ENCODE measurements around the gene BTBD8. TPM values are rescaled to one million over a fixed set of nuclear protein-coding genes. Genes with fewer than 3 reads are reported as not detected.
A peak's percentile ranks its signal among the peaks of the same experiment; 100 is the strongest.

BTBD8 gene
- total and polyA plus RNA-seq, 2 experiments from 2014 or later: 2.9 to 4.1 TPM

GRCh38 chr1:92040971-92041370 lies 39.2 kb upstream of the BTBD8 start (continued):
- TF ChIP-seq CTCF (conservative IDR thresholded peaks at IDR 0.05; ENCODE audit: low read depth in 2 of 2) (no peak), JUNB (IDR thresholded peaks at IDR 0.05; ENCODE audit: unreplicated experiment) (no peak), EZH2 (IDR thresholded peaks at IDR 0.05; ENCODE audit: low read depth, unreplicated experiment) (no peak), CREB1 (CRISPR knock-in tag; IDR thresholded peaks at IDR 0.05; ENCODE audit: low read depth) (no peak)

- Histone ChIP-seq H3K27me3 (ENCODE audit: insufficient read depth) (no peaks in the 10 kb centered on the region), H2AFZ (no peak overlapping the region), H3K4me2 (no peak overlapping the region), H3K27ac (ENCODE audit: low read depth) (no peak overlapping the region), H3K4me1 (ENCODE audit: insufficient read depth) (no peaks in the 10 kb centered on the region), H3K4me3 (no peak overlapping the region), H3K9me2 (ENCODE audit: insufficient read depth) (no peaks in the 10 kb centered on the region), H3K36me3 (ENCODE audit: insufficient read depth) (no peaks in the 10 kb centered on the region), H3K79me2 (replicated peaks; ENCODE audit: insufficient read depth) (no peaks in the 10 kb centered on the region), H4K20me1 (replicated peaks; ENCODE audit: insufficient read depth) (no peaks in the 10 kb centered on the region), H3F3A (replicated peaks; ENCODE audit: low read depth) (no peaks in the 10 kb centered on the region)
- Mint-ChIP-seq H3K4me3 (no peak overlapping the region), H3K9me3 (no peaks in the 10 kb centered on the region), H3K27me3 (ENCODE audit: insufficient read depth, low read depth, poor library complexity) (peaks cover 1% of the 10 kb centered on the region), H3K4me1 (no peaks in the 10 kb centered on the region), H3K36me3 (ENCODE audit: low read depth) (no peaks in the 10 kb centered on the region), H3K27ac (no peak overlapping the region)
- ATAC-seq (peak; percentile 70), DNase-seq (ENCODE audit: low spot score) (peak; percentile 30)
- TF ChIP-seq ZNF462 (CRISPR knock-in tag; IDR thresholded peaks at IDR 0.05) (no peak), EZH2phosphoT487 (IDR thresholded peaks at IDR 0.05; ENCODE audit: unreplicated experiment) (no peak), JUNB (IDR thresholded peaks at IDR 0.05; ENCODE audit: unreplicated experiment) (no peak), REST (IDR thresholded peaks at IDR 0.05; ENCODE audit: unreplicated experiment) (no peak), NANOG (IDR thresholded peaks at IDR 0.05; ENCODE audit: borderline replicate concordance) (no peak), STAT1 (IDR thresholded peaks at IDR 0.05; ENCODE audit: unreplicated experiment) (no peak), ZNF114 (CRISPR knock-in tag; IDR thresholded peaks at IDR 0.05) (no peak)
Observed at GRCh38 chr1:92043621-92044020, 36.5 kb upstream of the BTBD8 start.
